Stimulated activated CD4-positive, alpha-beta T cell treated with anti-CD3 and anti-CD28 coated beads, Interleukin-4, amount 100 ng/mL, for 1 hour (primary cell): ENCODE data around the gene GPR31.

Source experiments
- DNase-seq: peaks from one replicate; pipeline ENCODE4 v3.0.0-alpha.2; 2020

GPR31 gene

DNA sequence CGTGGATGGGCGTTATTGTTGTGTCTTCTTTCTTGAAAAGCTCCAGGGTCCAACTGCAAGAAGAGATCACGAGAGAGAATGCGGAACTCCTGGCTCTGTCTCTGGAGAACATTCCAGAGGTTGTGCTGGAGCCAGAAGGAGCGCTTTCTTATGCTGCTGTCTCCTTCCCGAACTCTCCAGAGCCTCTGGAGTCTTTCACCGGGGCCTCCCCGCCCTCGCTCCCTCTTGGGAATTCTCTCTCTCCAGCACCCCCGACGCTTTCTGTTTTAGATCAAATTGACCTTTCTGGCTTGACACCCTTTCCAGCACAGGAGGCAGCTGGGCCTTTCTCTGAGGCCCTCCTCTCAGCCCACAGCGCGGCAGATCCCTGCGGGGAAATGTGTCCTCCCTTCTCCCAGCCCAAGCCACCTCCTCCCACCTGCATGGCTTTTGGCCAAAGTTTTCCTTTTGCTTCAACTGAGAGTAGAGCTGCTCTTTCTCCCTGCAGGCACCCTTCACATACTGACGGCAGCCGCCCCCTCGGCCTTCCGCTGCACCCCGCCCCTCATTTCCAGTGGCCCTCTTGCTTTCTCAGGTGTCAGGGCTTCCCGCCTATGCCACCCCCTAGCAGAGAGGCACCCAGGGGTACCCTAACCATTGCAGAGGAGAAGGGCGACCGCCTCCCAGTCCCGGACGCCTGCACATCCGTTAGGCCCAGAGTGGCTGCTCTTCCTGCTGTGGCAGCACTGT, 41.5 kb downstream of the GPR31 start:
- DNase-seq, result no peak

DNA sequence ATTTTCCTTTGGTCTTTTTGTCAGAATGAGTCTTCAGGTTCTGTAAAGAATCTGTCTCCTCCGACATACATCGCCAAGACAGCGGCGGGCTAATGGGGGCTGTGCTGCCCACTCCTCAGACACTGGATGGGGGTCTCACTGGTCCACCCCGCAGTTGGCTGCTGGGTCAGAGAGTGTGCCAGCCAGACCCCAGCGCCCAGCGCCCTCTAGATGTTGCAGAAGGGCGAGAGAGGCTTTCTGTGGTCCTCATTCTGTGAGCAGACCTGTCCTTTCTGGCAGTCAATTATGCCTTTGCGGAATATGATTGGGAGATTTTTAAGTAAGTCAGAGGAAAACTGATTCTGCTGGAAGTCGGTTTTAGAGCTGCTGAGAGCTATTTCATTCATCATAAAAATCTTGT, 42.7 kb downstream of the GPR31 start:
- DNase-seq, result no peak

DNA sequence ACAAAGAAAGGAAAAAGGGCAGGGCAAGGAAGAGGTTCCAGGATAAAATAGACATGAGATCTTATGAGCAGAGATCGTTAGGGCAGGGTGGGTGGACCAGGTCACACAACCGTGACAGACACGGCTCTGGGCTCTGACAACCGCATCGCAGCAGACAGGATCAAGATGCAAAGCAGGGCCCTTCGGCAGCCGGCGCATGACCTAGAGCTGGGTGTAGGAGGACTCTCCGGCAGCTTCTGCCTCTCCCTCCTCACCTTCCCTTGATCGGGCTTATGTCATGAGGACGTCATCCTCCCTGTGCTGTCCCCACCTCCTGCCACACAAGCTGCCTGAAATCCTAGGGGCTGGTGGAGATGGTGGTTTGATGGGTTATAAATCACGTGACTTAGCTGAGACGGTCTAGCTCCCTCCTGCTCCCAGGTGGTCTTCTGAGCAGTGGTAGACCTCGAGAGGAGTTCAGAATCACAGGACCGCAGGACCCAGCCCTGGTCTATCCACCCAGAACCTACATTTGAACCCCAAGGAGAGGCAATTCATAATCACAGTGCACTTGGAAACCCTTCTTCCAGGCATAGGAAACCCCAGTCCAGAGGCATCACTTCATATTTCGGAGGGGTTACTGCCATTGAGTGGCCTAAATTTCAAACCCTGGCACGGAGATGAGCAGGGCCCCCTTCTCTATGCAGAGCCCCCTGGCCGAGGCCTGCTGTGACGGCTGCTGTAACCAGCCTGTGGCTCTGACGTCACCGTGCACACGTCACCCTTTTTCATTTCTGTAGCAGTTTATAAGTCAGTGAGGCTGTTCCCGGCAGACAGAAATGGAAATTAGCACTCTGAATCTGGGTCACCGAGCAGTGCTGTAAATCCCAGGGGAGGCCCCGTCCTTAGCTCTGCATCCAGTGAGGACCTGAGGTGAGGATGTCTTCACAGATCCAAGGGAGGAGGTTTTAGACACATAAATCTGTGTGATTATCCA, 43.6 kb downstream of the GPR31 start:
- DNase-seq, result peak; percentile 48

DNA sequence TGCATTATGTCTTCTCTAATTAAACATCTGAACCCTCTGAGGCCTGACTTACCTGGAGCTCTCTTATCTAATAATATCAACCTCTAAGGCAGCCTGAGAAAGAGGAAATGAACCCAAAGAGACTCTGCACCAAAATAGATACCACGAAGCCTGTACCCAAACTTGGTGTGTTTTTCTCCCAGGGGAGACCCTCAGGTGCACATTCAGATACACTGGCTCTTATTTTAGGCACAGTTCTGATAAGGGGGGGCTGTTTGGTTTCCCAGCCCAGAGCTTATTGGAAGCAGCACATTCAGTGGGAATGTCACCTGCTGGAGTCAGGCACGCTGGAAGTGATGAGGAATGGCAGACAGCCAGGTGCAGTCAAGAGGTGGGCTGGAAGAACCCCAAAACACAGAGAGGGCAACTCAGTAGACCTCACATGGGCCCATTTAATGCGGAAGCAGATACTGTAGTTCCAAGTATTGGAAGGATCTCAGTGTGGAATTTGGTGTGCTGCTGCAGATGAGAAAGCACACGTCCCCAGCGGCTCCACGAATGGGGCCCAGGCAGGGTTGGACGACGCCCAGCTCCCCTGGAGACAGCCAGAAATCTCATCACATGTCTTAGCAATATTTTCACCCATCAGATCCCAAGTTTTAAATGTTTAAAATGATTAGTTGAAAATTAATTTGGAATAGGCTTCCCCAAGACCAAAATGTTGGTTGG, 44.6 kb downstream of the GPR31 start:
- no peak for DNase-seq

DNA sequence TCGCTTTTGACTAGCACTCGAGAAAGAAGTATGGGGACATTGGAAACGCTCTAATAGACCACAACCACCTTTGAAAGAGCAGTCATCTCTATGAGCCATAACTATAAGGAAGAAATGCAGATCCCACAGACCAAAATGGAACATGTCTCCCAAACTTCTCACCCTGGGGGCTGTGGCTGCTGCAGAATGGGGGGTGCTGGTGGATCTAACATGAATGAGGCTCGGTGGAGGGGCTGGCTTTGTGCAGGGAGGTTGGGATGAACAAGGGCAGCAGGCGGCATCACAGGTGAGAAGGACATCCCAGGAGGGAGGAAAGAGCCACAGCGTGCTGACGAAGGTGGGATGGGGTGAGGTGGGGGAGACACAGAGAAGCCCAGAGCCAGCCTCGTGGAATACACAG, 45.4 kb downstream of the GPR31 start:
- no peak for DNase-seq

DNA sequence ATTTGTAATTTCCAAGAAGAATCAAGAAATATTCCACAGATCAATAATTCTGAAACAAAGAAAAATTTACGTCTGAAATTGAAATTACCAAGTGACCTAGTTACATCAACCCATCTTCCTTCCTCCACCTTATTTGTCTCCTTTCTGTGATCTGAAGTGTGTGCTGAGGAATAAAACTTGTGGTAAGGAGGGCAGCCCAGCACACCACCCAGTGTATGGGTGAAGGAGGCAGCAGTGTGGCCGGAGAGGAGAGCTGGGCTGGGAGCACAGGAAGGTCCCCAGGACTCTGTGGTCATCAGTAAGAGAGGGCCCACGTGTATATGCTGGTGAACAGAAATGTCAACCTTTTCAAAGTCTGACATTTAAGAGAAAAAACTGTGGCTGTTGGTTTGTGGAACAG, 46.2 kb downstream of the GPR31 start:
- no peak for DNase-seq

DNA sequence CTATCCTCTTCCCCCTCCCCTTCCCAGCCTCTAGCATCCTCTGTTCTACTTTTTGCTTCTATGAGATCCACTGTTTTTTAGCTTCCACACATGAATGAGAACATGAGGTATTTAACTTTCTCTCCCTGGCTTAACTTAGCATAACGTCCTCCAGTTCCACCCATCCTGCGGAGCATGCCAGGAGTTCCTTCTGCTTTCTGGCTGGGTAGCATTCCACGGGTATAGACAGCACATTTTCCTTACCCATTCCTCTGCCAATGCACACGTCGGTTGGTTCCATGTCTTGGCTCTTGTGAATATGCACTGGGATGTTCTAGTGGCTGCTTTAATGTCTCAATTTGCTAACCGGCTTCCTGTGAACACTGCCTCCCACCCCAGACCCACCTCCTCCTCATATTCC, 48.1 kb downstream of the GPR31 start:
- DNase-seq, result no peak

DNA sequence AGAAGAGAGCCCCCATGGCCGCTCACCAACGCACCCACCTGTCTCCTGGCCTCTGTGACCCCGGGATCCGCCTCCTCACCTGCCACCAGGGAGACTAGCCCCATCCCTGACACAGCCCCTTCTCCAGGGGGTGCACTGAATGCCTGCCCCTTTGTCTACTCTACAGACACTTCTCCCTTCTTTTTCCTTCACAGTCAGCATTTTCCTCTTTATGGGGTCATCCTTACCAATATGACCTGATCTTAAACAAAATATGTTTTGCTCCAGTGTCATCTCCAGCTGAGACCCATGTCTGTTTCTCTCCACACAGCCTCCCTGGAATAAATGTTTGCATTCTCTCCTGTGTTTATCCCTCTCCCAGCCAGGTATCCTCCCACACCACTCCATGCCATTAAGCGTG, 49.5 kb downstream of the GPR31 start:
- no peak for DNase-seq

DNA sequence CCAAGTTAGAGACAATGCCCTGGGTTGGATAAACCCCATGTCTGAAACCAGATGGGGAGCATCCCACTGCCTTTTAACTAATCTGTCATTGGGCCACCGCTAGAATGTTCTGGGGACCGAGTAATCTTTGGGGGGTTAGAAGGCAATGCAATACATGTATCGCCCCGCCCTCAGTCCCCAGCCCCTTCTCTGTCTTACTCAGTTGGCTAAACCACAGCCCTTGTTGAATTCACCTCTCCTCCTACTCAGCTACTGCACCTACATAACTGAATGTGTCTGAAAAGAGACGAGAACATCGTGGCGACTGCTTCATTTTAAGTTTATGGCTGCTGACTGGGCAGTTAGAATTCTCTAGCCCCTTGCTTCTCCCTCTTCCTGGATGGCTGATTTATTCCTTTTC, 50.0 kb downstream of the GPR31 start:
- no peak for DNase-seq

DNA sequence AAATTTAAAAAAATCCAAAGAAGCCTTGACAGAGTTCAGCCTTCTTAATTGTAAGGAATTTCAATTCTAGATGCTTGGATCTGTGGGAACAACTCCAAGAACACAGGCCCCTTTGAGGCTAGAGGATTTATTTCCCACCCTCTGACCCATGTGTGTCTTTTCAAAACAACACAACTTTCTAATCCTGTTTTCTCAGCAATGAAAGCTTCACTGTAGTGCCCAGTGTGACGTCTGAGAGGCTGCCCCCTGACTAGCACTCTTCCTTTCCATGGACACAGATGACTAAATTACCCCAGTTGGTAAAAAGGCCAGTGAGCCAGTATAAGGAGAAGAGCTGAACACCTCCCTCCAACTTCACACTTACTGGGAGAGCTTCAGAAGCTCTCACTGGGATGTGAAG, 51.4 kb downstream of the GPR31 start:
- no peak for DNase-seq
